Ureter (tissue), 1 donor: Measurements from ENCODE around the gene CSPG4. TPM values are rescaled to one million over a fixed set of nuclear protein-coding genes. Genes with fewer than 3 reads are reported as not detected.
"Not testable (repeated sequence)": the region's sequence is repeated elsewhere in the genome, so short reads cannot be mapped to it uniquely, and the experiment has no call there.

Source experiments
- DNase-seq: peaks from one replicate; pipeline ENCODE4 v3.0.0-alpha.2; 2020; ENCODE audit warnings: low spot score
- total RNA-seq: library from RNA; stranded (reverse); gene quantifications from one replicate; pipeline ENCODE4 v1.2.4, GENCODE V29; 2023
- donor health status: DM: yes; HTN: yes; CAD: no.

CSPG4 gene
- total RNA-seq, 1 donor from 2014 or later = 31.0 TPM

GRCh38 chr15:75723847-75724660 lies 11.4 kb upstream of the CSPG4 start:
- peak; percentile 93 for DNase-seq

GRCh38 chr15:75723171-75723846 lies 10.7 kb upstream of the CSPG4 start:
- DNase-seq = no peak

- no peak for DNase-seq
Observed at GRCh38 chr15:75721923-75722870, 9.5 kb upstream of the CSPG4 start.

- DNase-seq = no peak
Observed at GRCh38 chr15:75721480-75721922, 8.9 kb upstream of the CSPG4 start.

- DNase-seq = no peak
Observed at GRCh38 chr15:75720787-75721479, 8.3 kb upstream of the CSPG4 start.

GRCh38 chr15:75720297-75720696 lies 7.6 kb upstream of the CSPG4 start:
- no peak for DNase-seq

- no peak for DNase-seq
Observed at GRCh38 chr15:75718328-75718727, 5.7 kb upstream of the CSPG4 start.

- DNase-seq = not testable (repeated sequence)
Observed at GRCh38 chr15:75717001-75717400, 4.4 kb upstream of the CSPG4 start.

GRCh38 chr15:75716249-75716950 lies 3.8 kb upstream of the CSPG4 start:
- not testable (repeated sequence) for DNase-seq

GRCh38 chr15:75715312-75715832 lies 2.7 kb upstream of the CSPG4 start:
- not testable (repeated sequence) for DNase-seq

- no peak for DNase-seq
Observed at GRCh38 chr15:75714195-75714594, 1.5 kb upstream of the CSPG4 start.

GRCh38 chr15:75713338-75713895 lies 769 bp upstream of the CSPG4 start:
- DNase-seq = no peak

GRCh38 chr15:75711495-75711894 lies 1.2 kb downstream of the CSPG4 start:
- not testable (repeated sequence) for DNase-seq

- DNase-seq = not testable (repeated sequence)
Observed at GRCh38 chr15:75710874-75711273, 1.8 kb downstream of the CSPG4 start.

GRCh38 chr15:75709458-75709857 lies 3.2 kb downstream of the CSPG4 start:
- DNase-seq = peak; percentile 77

- no peak for DNase-seq
Observed at GRCh38 chr15:75706682-75706954, 6.0 kb downstream of the CSPG4 start.

GRCh38 chr15:75705854-75706681 lies 6.6 kb downstream of the CSPG4 start:
- no peak for DNase-seq

GRCh38 chr15:75705375-75705774 lies 7.3 kb downstream of the CSPG4 start:
- DNase-seq = not testable (repeated sequence)

GRCh38 chr15:75704618-75705017 lies 8.0 kb downstream of the CSPG4 start:
- no peak for DNase-seq

GRCh38 chr15:75704263-75704615 lies 8.4 kb downstream of the CSPG4 start:
- no peak for DNase-seq
